ENCODE results near the gene LINGO3. TPM values are rescaled to one million over a fixed set of nuclear protein-coding genes. Genes with fewer than 3 reads are reported as not detected.

The LINGO3 gene
- total and polyA plus RNA-seq, 10 of the 15 experiments (the other 5 are each of a cell fraction or from before 2014, with no cell fraction given) = 0.09 to 2.0 (median 0.40) TPM; not detected in 5

DNA sequence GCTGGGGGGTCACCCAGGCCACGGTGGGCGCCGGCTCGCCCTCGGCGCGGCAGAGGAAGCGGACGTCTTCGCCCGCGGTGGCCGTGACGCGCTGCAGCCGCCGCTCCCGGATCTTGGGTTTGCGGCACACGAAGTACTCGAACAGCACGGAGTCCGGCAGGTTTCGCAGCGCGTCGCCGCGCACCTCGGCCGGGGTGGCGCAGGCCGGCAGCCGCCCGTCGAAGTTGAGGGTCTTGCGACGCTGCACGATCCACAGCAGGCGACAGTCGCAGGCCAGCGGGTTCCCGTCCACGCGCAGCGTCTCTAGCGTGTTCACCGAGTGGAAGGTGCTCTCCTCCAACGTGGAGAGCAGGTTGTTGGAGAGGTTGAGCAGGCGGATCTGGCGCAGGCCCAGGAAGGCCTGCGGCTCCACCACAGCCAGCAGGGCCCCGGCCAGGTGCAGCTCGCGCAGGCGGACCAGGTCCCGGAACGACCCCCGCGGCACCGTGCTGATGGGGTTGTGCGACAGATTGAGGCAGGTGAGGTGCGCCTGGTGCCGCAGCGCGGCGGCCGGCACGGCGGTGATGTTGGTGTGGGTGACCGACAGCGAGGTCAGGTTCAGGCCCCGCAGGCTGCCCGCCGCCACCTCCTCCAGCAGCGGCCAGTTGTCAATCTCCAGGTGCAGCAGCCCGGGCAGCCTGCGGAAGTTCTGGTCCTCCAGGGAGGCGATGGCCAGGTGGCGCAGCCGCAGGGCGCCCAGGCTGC is 17.3 kb downstream of the LINGO3 start (continued):
- TF ChIP-seq, protein P1, sequence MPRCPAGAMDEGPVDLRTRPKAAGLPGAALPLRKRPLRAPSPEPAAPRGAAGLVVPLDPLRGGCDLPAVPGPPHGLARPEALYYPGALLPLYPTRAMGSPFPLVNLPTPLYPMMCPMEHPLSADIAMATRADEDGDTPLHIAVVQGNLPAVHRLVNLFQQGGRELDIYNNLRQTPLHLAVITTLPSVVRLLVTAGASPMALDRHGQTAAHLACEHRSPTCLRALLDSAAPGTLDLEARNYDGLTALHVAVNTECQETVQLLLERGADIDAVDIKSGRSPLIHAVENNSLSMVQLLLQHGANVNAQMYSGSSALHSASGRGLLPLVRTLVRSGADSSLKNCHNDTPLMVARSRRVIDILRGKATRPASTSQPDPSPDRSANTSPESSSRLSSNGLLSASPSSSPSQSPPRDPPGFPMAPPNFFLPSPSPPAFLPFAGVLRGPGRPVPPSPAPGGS (IDR thresholded peaks at IDR 0.05; ENCODE audit: borderline replicate concordance, insufficient read depth, low read depth, low read length, poor library complexity, severe bottlenecking) = no peak
- TF ChIP-seq SMC3 (IDR thresholded peaks at IDR 0.05; ENCODE audit: borderline replicate concordance, low read length) = no peak

GRCh38 chr19:2289714-2290435 is 18.1 kb downstream of the LINGO3 start:
- Histone ChIP-seq H3K9me3 (replicated peaks; ENCODE audit: control insufficient read depth, insufficient read depth, low read length) (no peaks in the 10 kb centered on the region), H3K4me1 (ENCODE audit: control insufficient read depth, insufficient read depth, low read length) (peaks cover 30% of the 10 kb centered on the region), H3K4me3 (peak overlapping the region; percentile 65), H2AFZ (ENCODE audit: control insufficient read depth, low read depth, low read length) (peak overlapping the region; percentile 72), H3K4me2 (ENCODE audit: control insufficient read depth, insufficient read depth) (peak overlapping the region; percentile 98), H3K79me2 (ENCODE audit: control insufficient read depth, insufficient read depth, low read length) (no peaks in the 10 kb centered on the region; the same call in 1 of the 2 replicates), H3K9ac (ENCODE audit: control insufficient read depth, insufficient read depth, low read length) (peak overlapping the region; percentile 65), H3K36me3 (ENCODE audit: control insufficient read depth in 2 of 2, insufficient read depth in 2 of 2, low read length in 1 of 2) (no peaks in the 10 kb centered on the region), H3K27me3 (replicated peaks in 1 of 2; ENCODE audit: control insufficient read depth in 2 of 2, insufficient read depth in 2 of 2, low read length in 1 of 2) (no peaks in the 10 kb centered on the region), H3K27ac (ENCODE audit: control insufficient read depth, insufficient read depth) (peak overlapping the region; percentile 74), H4K20me1 (ENCODE audit: control insufficient read depth, insufficient read depth) (no peaks in the 10 kb centered on the region)
- ChIA-PET CTCF (interaction anchor here (0.6 to 2.5 kb wide), 6 partner anchors 16 to 102 kb away, joined by 3 to 13 read pairs (median 4); no protein-coding TSS in a partner anchor), RAD21 (ENCODE audit: unreplicated experiment) (interaction anchor here (0.6 to 1.7 kb wide), 9 partner anchors 27 to 121 kb away, joined by 3 to 10 read pairs (median 4); partner anchors contain the start of genes LSM7 and SPPL2B), POLR2A (interaction anchor here (0.5 to 1.5 kb wide), 6 partner anchors 18 to 198 kb away, joined by 3 to 8 read pairs (median 5); partner anchors contain the start of genes LSM7 and SPPL2B), SMC1A (ENCODE audit: uncharacterized antibody, unreplicated experiment) (interaction anchor here (1.1 to 2.9 kb wide), 4 partner anchors 13 to 103 kb away, joined by 3 to 11 read pairs (median 8); no protein-coding TSS in a partner anchor)
- BruUV-seq (replicated peaks) = TSS peak; percentile 55
- in situ Hi-C loops (cut with MboI) = no loop called here
- ATAC-seq (peak; percentile 72), DNase-seq (ENCODE audit: low read depth, low spot score) (peak; percentile 48), FAIRE-seq (peak; percentile 95)
- WGBS (ENCODE audit: insufficient coverage, insufficient replicate concordance, low lambda C conversion rate, missing lambda C conversion rate) = 1% methylated on average over 52 of the region's 74 CpGs
- intact Hi-C loops (cut with micrococcal nuclease; ENCODE audit: unreplicated experiment) = loop anchor here (1.0 kb wide), 1 partner anchor 38 kb away; the partner anchor contains the start of genes LSM7 and SPPL2B
- TF ChIP-seq MTA2 (IDR thresholded peaks at IDR 0.05; ENCODE audit: low read depth) (0 out of 2 replicates have a peak, but pooled peaks have one; percentile 10), ZNF217 (IDR thresholded peaks at IDR 0.05) (no peak), HDGF (IDR thresholded peaks at IDR 0.05) (no peak; the same call in 1 of the 2 replicates), FOXM1 (IDR thresholded peaks at IDR 0.05; ENCODE audit: low read depth, low read length) (peak; percentile 51; the same call in 1 of the 2 replicates), SUPT20H (IDR thresholded peaks at IDR 0.05; ENCODE audit: borderline replicate concordance, control insufficient read depth, low read depth, low read length) (no peak), ZNF384 (IDR thresholded peaks at IDR 0.05; ENCODE audit: borderline replicate concordance, low read depth, low read length) (peak; percentile 11; the same call in 1 of the 2 replicates), LARP7 (IDR thresholded peaks at IDR 0.05) (0 out of 2 replicates have a peak, but pooled peaks have one; percentile 70), RUNX3 (IDR thresholded peaks at IDR 0.05; ENCODE audit: low read length) (peak; percentile 92), KDM1A (IDR thresholded peaks at IDR 0.05; ENCODE audit: borderline replicate concordance) (no peak), NFYB (IDR thresholded peaks at IDR 0.05; ENCODE audit: insufficient read depth, low read depth, low read length) (no peak), EP300 (IDR thresholded peaks at IDR 0.05; ENCODE audit: borderline replicate concordance in 1 of 2, control insufficient read depth in 1 of 2, low read depth in 2 of 2, low read length in 2 of 2) (peak; percentile 53 to 55; a peak in 2 of 4 replicates)
- TF ChIP-seq, protein P2, sequence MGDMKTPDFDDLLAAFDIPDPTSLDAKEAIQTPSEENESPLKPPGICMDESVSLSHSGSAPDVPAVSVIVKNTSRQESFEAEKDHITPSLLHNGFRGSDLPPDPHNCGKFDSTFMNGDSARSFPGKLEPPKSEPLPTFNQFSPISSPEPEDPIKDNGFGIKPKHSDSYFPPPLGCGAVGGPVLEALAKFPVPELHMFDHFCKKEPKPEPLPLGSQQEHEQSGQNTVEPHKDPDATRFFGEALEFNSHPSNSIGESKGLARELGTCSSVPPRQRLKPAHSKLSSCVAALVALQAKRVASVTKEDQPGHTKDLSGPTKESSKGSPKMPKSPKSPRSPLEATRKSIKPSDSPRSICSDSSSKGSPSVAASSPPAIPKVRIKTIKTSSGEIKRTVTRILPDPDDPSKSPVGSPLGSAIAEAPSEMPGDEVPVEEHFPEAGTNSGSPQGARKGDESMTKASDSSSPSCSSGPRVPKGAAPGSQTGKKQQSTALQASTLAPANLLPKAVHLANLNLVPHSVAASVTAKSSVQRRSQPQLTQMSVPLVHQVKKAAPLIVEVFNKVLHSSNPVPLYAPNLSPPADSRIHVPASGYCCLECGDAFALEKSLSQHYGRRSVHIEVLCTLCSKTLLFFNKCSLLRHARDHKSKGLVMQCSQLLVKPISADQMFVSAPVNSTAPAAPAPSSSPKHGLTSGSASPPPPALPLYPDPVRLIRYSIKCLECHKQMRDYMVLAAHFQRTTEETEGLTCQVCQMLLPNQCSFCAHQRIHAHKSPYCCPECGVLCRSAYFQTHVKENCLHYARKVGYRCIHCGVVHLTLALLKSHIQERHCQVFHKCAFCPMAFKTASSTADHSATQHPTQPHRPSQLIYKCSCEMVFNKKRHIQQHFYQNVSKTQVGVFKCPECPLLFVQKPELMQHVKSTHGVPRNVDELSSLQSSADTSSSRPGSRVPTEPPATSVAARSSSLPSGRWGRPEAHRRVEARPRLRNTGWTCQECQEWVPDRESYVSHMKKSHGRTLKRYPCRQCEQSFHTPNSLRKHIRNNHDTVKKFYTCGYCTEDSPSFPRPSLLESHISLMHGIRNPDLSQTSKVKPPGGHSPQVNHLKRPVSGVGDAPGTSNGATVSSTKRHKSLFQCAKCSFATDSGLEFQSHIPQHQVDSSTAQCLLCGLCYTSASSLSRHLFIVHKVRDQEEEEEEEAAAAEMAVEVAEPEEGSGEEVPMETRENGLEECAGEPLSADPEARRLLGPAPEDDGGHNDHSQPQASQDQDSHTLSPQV (IDR thresholded peaks at IDR 0.05) = 0 out of 2 replicates have a peak, but pooled peaks have one; percentile 12

Measured in GM12878 (cell line).